RWPE2 (cell line): Measurements from ENCODE around the gene NCAM2.

Experiments used
- ATAC-seq: fragments of 200-7000 bp; cut with Tn5 transposase; 3 replicates; pipeline ENCODE4 v1.9.1; 2021; ENCODE audit warnings: low read depth
- DNase-seq: peaks from one replicate; pipeline ENCODE4 v3.0.0-alpha.2; 2020; ENCODE audit warnings: low spot score
- H3K27ac ChIP-seq: fragments of 450-650 bp; 2 replicates; pipeline ENCODE4 v1.5.1; 2017; ENCODE audit warnings: mild to moderate bottlenecking; ENCODE audit not compliant: poor library complexity, severe bottlenecking
- H3K27me3 ChIP-seq: fragments of 250-450 bp; sonication (Bioruptor Pico); 2 replicates; pipeline ENCODE4 v1.5.1; 2021; ENCODE audit warnings: mild to moderate bottlenecking, moderate library complexity; ENCODE audit not compliant: insufficient read depth, poor library complexity, severe bottlenecking
- H3K36me3 ChIP-seq: fragments of 250-450 bp; sonication (Bioruptor Pico); 2 replicates; pipeline ENCODE4 v1.5.1; 2020; ENCODE audit warnings: low read depth, mild to moderate bottlenecking, moderate library complexity
- H3K4me1 ChIP-seq: fragments of 250-450 bp; sonication (Bioruptor Pico); 2 replicates; pipeline ENCODE4 v1.5.1; 2021; ENCODE audit warnings: mild to moderate bottlenecking, moderate library complexity; ENCODE audit not compliant: insufficient read depth, poor library complexity, severe bottlenecking
- H3K4me3 ChIP-seq: fragments of 250-450 bp; sonication (Bioruptor Pico); 2 replicates; pipeline ENCODE4 v1.5.1; 2021; ENCODE audit warnings: mild to moderate bottlenecking, moderate library complexity; ENCODE audit not compliant: severe bottlenecking
- H3K9me3 ChIP-seq: fragments of 250-450 bp; sonication (Bioruptor Pico); 2 replicates; pipeline ENCODE4 v1.5.1; 2021; ENCODE audit warnings: mild to moderate bottlenecking, moderate library complexity; ENCODE audit not compliant: severe bottlenecking
- CTCF ChIP-seq: fragments of 450-650 bp; IDR thresholded peaks from one replicate; pipeline ENCODE4 v1.5.1; 2017; ENCODE audit warnings: mild to moderate bottlenecking, moderate library complexity; ENCODE audit not compliant: poor library complexity, severe bottlenecking

The NCAM2 gene

GRCh38 chr21:21165063-21165645, 166.9 kb downstream of the NCAM2 start:
- Histone ChIP-seq H3K9me3 (no peaks in the 10 kb centered on the region), H3K27me3 (peaks cover 6% of the 10 kb centered on the region), H3K27ac (no peak overlapping the region), H3K36me3 (no peaks in the 10 kb centered on the region), H3K4me1 (no peaks in the 10 kb centered on the region), H3K4me3 (no peak overlapping the region)
- ATAC-seq = no peak
- no peak for TF ChIP-seq CTCF
- DNase-seq = no peak

GRCh38 chr21:21174676-21175075, 176.5 kb downstream of the NCAM2 start:
- no peak overlapping the region for H3K27ac ChIP-seq

GRCh38 chr21:21175798-21176334, 177.7 kb downstream of the NCAM2 start:
- H3K36me3 ChIP-seq = no peaks in the 10 kb centered on the region
- H3K27ac ChIP-seq = no peak overlapping the region
- no peak for TF ChIP-seq CTCF
- DNase-seq = no peak
- H3K27me3 ChIP-seq = peaks cover 39% of the 10 kb centered on the region
- no peak overlapping the region for H3K4me3 ChIP-seq
- no peak for ATAC-seq
- no peaks in the 10 kb centered on the region for H3K9me3 ChIP-seq
- H3K4me1 ChIP-seq = no peaks in the 10 kb centered on the region

More at GRCh38 chr21:21174676-21175075, 176.5 kb downstream of the NCAM2 start:
- peaks cover 34% of the 10 kb centered on the region for H3K27me3 ChIP-seq
- DNase-seq = no peak
- no peak for TF ChIP-seq CTCF
- ATAC-seq = no peak
- H3K36me3 ChIP-seq = no peaks in the 10 kb centered on the region
- no peak overlapping the region for H3K4me3 ChIP-seq
- no peaks in the 10 kb centered on the region for H3K4me1 ChIP-seq
- H3K9me3 ChIP-seq = no peaks in the 10 kb centered on the region

- DNase-seq (no peak), ATAC-seq (no peak)
- no peaks in the 10 kb centered on the region for H3K4me1 ChIP-seq
- no peaks in the 10 kb centered on the region for H3K9me3 ChIP-seq
- no peak overlapping the region for H3K27ac ChIP-seq
- TF ChIP-seq CTCF = no peak
- no peaks in the 10 kb centered on the region for H3K36me3 ChIP-seq
- no peak overlapping the region for H3K4me3 ChIP-seq
- peaks cover 40% of the 10 kb centered on the region for H3K27me3 ChIP-seq
Measured at GRCh38 chr21:21177353-21177986, 179.3 kb downstream of the NCAM2 start.
